ENCODE results near the gene FNBP1.

GRCh38 chr9:129867136-129868022 lies 175.6 kb downstream of the FNBP1 start:
- TF ChIP-seq EP300 (IDR thresholded peaks at IDR 0.05) (no peak), CTCF (IDR thresholded peaks at IDR 0.05) (no peak), POLR2A (IDR thresholded peaks at IDR 0.05) (no peak)

Measured in sigmoid colon (tissue), 4 donors.